PC-9 (cell line): ENCODE data around the gene MCTP2. TPM values are rescaled to one million over a fixed set of nuclear protein-coding genes. Genes with fewer than 3 reads are reported as not detected.

Experiments used
- BruUV-seq: library from RNA; stranded (reverse); fragments of 400-500 nt; replicated peaks from 2 replicates; lab custom pipeline; 2021; lab: Mats Ljungman, UMichigan
- CTCF ChIA-PET: fragments of 300-600 bp; sonication (Branson Sonifier 250); formaldehyde crosslinking; loops from one replicate; lab custom pipeline; 2022; ENCODE audit warnings: antibody characterized with exemption; lab: Charles Lee
- POLR2A ChIA-PET: fragments of 300-600 bp; sonication (Branson Sonifier 250); formaldehyde crosslinking; loops from one replicate; lab custom pipeline; 2022; ENCODE audit warnings: antibody characterized with exemption; ENCODE audit not compliant: unreplicated experiment; lab: Charles Lee
- DNase-seq, 2 experiments: peaks; one replicate each; pipeline versions ENCODE4 v3.0.0 to v3.0.0-alpha.2; 2015 to 2022; ENCODE audit warnings: mixed read lengths in 1 of 2
- H2AFZ ChIP-seq: fragments of 200-600 bp; sonication (generic); 2 replicates; pipeline ENCODE4 v1.8.1; 2017; ENCODE audit warnings: antibody characterized with exemption
- H3F3A ChIP-seq: fragments of 200-600 bp; sonication (generic); 2 replicates; pipeline ENCODE4 v1.8.1; 2017; ENCODE audit warnings: antibody characterized with exemption, mild to moderate bottlenecking, low read depth; ENCODE audit not compliant: insufficient read depth
- H3K27ac ChIP-seq: fragments of 200-600 bp; sonication (generic); 2 replicates; pipeline ENCODE4 v1.6.1; 2016; ENCODE audit warnings: mixed run types
- H3K27me3 ChIP-seq: fragments of 200-600 bp; sonication (generic); 2 replicates; pipeline ENCODE4 v1.6.1; 2016; ENCODE audit warnings: low read depth, mixed run types; ENCODE audit not compliant: insufficient read depth
- H3K36me3 ChIP-seq: fragments of 200-600 bp; sonication (generic); 2 replicates; pipeline ENCODE4 v1.6.1; 2016; ENCODE audit warnings: low read depth, mixed run types
- H3K4me1 ChIP-seq: fragments of 200-600 bp; sonication (generic); replicated peaks from 2 replicates; pipeline ENCODE4 v1.6.1; 2016; ENCODE audit warnings: mixed run types; ENCODE audit not compliant: insufficient read depth
- H3K4me2 ChIP-seq: fragments of 200-600 bp; sonication (generic); 2 replicates; pipeline ENCODE4 v1.6.1; 2017; ENCODE audit warnings: mixed run types
- H3K4me3 ChIP-seq: fragments of 200-600 bp; sonication (generic); 2 replicates; pipeline ENCODE4 v1.6.1; 2016; ENCODE audit warnings: mixed run types
- H3K79me2 ChIP-seq: fragments of 200-600 bp; sonication (generic); 2 replicates; pipeline ENCODE4 v1.6.1; 2017; ENCODE audit warnings: low read depth, mixed run types
- H3K9me2 ChIP-seq: fragments of 200-600 bp; sonication (generic); 2 replicates; pipeline ENCODE4 v1.8.1; 2017; ENCODE audit warnings: mild to moderate bottlenecking; ENCODE audit not compliant: insufficient read depth
- H3K9me3 ChIP-seq: fragments of 200-600 bp; sonication (generic); 2 replicates; pipeline ENCODE4 v1.8.1; 2016; ENCODE audit warnings: low read depth; ENCODE audit not compliant: insufficient read depth
- H4K20me1 ChIP-seq: fragments of 200-600 bp; sonication (generic); 2 replicates; pipeline ENCODE4 v1.8.1; 2017; ENCODE audit not compliant: insufficient read depth
- CTCF ChIP-seq: fragments of 200-600 bp; sonication (generic); conservative IDR thresholded peaks from 2 replicates; pipeline ENCODE4 v1.6.1; 2017; ENCODE audit warnings: mixed run types, antibody characterized with exemption, mild to moderate bottlenecking, moderate library complexity
- EZH2 ChIP-seq: fragments of 200-600 bp; sonication (generic); IDR thresholded peaks from 2 replicates; pipeline ENCODE4 v1.8.0; 2017; ENCODE audit warnings: antibody characterized with exemption, low read depth
- intact Hi-C: fragments of 100-400 bp; cut with micrococcal nuclease; formaldehyde crosslinking; loops from one replicate; pipeline ENCODE4 v1.10.0; 2022; ENCODE audit not compliant: unreplicated experiment
- total RNA-seq: library from RNA; stranded (reverse); gene quantifications from 2 replicates; pipeline ENCODE4 v1.2.3, GENCODE V29; 2021

The MCTP2 gene
- total RNA-seq, 1 experiment from 2014 or later, result 5.7 TPM

DNA sequence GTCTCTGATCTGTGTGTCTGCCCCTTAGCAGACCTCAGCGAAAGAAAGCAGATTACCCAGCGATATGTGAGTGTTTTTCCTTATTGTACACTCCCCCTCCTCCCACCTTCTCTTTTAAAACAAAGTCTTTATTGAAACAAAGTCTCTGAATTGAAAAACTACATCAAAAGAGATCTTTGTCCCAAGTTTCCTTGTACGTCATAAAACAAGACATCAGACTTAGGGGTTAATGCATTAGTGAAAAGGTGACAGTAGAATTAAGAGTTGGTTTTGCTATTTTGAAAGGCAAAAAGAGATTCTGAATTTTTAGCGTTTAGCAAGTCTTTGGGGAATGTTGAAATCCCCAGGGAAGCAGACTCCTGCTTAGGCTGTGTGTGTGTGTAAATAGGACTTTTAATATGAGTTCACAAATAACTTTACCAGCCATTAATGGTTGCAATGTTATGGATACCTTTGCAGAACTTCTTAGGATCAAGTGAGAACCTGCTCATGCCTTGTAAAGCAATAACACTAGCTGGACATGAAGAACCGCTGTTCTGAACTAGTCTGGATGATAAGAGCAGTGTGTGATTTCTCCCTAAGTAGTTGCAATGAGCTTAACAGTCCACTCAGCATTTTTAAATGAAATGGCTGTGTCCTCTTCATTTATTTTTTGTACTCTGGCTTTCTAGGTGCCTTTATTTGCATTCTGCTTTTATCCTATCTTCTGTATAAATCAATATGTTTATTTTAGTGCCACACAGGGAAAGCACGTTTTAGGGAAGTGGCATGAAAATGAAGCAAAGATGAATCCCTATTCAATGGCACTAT lies 136.6 kb downstream of the MCTP2 start:
- Histone ChIP-seq H3K4me1 (no peaks in the 10 kb centered on the region), H3F3A (no peaks in the 10 kb centered on the region), H3K9me3 (no peaks in the 10 kb centered on the region), H3K27ac (no peak overlapping the region), H3K27me3 (no peaks in the 10 kb centered on the region), H3K36me3 (no peaks in the 10 kb centered on the region), H3K4me2 (no peak overlapping the region), H2AFZ (no peak overlapping the region), H3K79me2 (no peaks in the 10 kb centered on the region), H4K20me1 (no peaks in the 10 kb centered on the region), H3K4me3 (no peak overlapping the region), H3K9me2 (no peaks in the 10 kb centered on the region)
- CTCF ChIA-PET, result no interaction called here
- intact Hi-C loops, result no loop called here
- no TSS peak for BruUV-seq
- POLR2A ChIA-PET, result no interaction called here
- DNase-seq, result no peak
- TF ChIP-seq CTCF, result no peak
- no peak for TF ChIP-seq EZH2

GRCh38 chr15:94370206-94370935 lies 139.0 kb downstream of the MCTP2 start:
- POLR2A ChIA-PET, result no interaction called here
- no TSS peak for BruUV-seq
- no peaks in the 10 kb centered on the region for H3K4me1 ChIP-seq

DNA sequence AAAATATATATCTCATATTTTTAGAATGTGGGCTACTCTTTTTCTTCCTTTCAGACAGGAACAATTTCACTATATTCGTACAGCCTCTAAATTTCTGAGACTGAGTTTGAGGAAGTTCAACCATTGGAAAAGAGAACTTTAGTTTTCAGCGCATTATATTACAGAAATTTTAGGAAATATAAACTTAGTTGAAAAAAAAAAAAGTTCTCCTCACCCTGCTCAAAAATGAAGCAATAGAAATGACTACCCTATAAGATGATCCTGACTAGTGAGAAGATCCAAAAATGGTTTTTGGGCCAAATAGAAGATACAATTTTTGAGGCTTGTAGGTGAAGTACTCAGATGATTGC lies 139.6 kb downstream of the MCTP2 start:
- no peak for DNase-seq
- ChIA-PET POLR2A (no interaction called here), CTCF (no interaction called here)
- Histone ChIP-seq H3K27me3 (no peaks in the 10 kb centered on the region), H3F3A (no peaks in the 10 kb centered on the region), H3K27ac (no peak overlapping the region), H3K9me2 (no peaks in the 10 kb centered on the region), H3K79me2 (no peaks in the 10 kb centered on the region), H3K4me1 (no peaks in the 10 kb centered on the region), H3K4me3 (no peak overlapping the region), H3K4me2 (no peak overlapping the region), H3K9me3 (no peaks in the 10 kb centered on the region), H4K20me1 (no peaks in the 10 kb centered on the region), H3K36me3 (no peaks in the 10 kb centered on the region), H2AFZ (no peak overlapping the region)
- intact Hi-C loops, result no loop called here
- TF ChIP-seq EZH2 (no peak), CTCF (no peak)
- BruUV-seq, result no TSS peak

More at GRCh38 chr15:94370206-94370935, 139.0 kb downstream of the MCTP2 start:
- Histone ChIP-seq H3K4me3 (no peak overlapping the region), H3K9me3 (no peaks in the 10 kb centered on the region), H3K27ac (no peak overlapping the region), H3K27me3 (no peaks in the 10 kb centered on the region), H3F3A (no peaks in the 10 kb centered on the region), H3K36me3 (no peaks in the 10 kb centered on the region), H2AFZ (no peak overlapping the region), H3K4me2 (no peak overlapping the region), H3K79me2 (no peaks in the 10 kb centered on the region), H3K9me2 (no peaks in the 10 kb centered on the region), H4K20me1 (no peaks in the 10 kb centered on the region)
- TF ChIP-seq CTCF (no peak), EZH2 (no peak)
- DNase-seq, result no peak
- CTCF ChIA-PET, result no interaction called here
- intact Hi-C loops, result no loop called here
